H9 (cell line): ENCODE results near the gene TBC1D10B. TPM values are rescaled to one million over a fixed set of nuclear protein-coding genes. Genes with fewer than 3 reads are reported as not detected.
A peak's percentile ranks its signal among the peaks of the same experiment; 100 is the strongest.

ENCODE experiments used
- DNase-seq: peaks from one replicate; pipeline ENCODE4 v3.0.0-alpha.2; 2017
- H2AFZ ChIP-seq: one replicate; pipeline ENCODE4 v1.6.1; 2013; ENCODE audit warnings: mild to moderate bottlenecking, low read length, control low read depth, moderate library complexity
- H2AK5ac ChIP-seq: 2 replicates; pipeline ENCODE4 v1.6.1; 2013; ENCODE audit warnings: low read length, control low read depth, mixed read lengths; ENCODE audit not compliant: insufficient read length
- H2BK120ac ChIP-seq: one replicate; pipeline ENCODE4 v1.6.1; 2013; ENCODE audit warnings: low read depth, mild to moderate bottlenecking, low read length, control low read depth, inconsistent platforms; ENCODE audit not compliant: poor library complexity, severe bottlenecking
- H2BK12ac ChIP-seq: 2 replicates; pipeline ENCODE4 v1.6.1; 2013; ENCODE audit warnings: low read length, control low read depth, mixed read lengths, low read depth; ENCODE audit not compliant: insufficient read length
- H2BK15ac ChIP-seq: 2 replicates; pipeline ENCODE4 v1.6.1; 2013; ENCODE audit warnings: low read depth, low read length, control low read depth
- H2BK20ac ChIP-seq: one replicate; pipeline ENCODE4 v1.6.1; 2013; ENCODE audit warnings: low read depth, mild to moderate bottlenecking, low read length, control low read depth, inconsistent platforms; ENCODE audit not compliant: poor library complexity, severe bottlenecking
- H2BK5ac ChIP-seq: 2 replicates; pipeline ENCODE4 v1.6.1; 2013; ENCODE audit warnings: low read length, control low read depth, mixed read lengths; ENCODE audit not compliant: insufficient read length
- H3K14ac ChIP-seq: 2 replicates; pipeline ENCODE4 v1.6.1; 2013; ENCODE audit warnings: low read length, control low read depth; ENCODE audit not compliant: insufficient read depth
- H3K18ac ChIP-seq: 2 replicates; pipeline ENCODE4 v1.6.1; 2013; ENCODE audit warnings: low read depth, mild to moderate bottlenecking, mixed read lengths, low read length, control low read depth; ENCODE audit not compliant: insufficient read length
- H3K23ac ChIP-seq: 2 replicates; pipeline ENCODE4 v1.6.1; 2013; ENCODE audit warnings: low read length, control low read depth, mixed read lengths, low read depth; ENCODE audit not compliant: insufficient read length
- H3K23me2 ChIP-seq: 2 replicates; pipeline ENCODE4 v1.6.1; 2013; ENCODE audit warnings: low read depth, mild to moderate bottlenecking, mixed read lengths, low read length, control low read depth; ENCODE audit not compliant: insufficient read length, poor library complexity, severe bottlenecking
- H3K27ac ChIP-seq: 2 replicates; pipeline ENCODE4 v1.5.1; 2013; ENCODE audit warnings: low read length, control low read depth, mixed read lengths, low read depth; ENCODE audit not compliant: insufficient read length
- H3K27me3 ChIP-seq: 2 replicates; pipeline ENCODE4 v1.6.1; 2013; ENCODE audit warnings: low read length, control low read depth, inconsistent platforms; ENCODE audit not compliant: insufficient read depth
- H3K4ac ChIP-seq: 2 replicates; pipeline ENCODE4 v1.6.1; 2013; ENCODE audit warnings: low read depth, mild to moderate bottlenecking, control low read depth, inconsistent platforms, low read length, moderate library complexity
- H3K4me1 ChIP-seq: 2 replicates; pipeline ENCODE4 v1.6.1; 2013; ENCODE audit warnings: low read length, control low read depth, inconsistent platforms; ENCODE audit not compliant: insufficient read depth
- H3K4me2 ChIP-seq: 2 replicates; pipeline ENCODE4 v1.6.1; 2013; ENCODE audit warnings: low read length, control low read depth, mixed read lengths; ENCODE audit not compliant: insufficient read length, insufficient read depth
- H3K56ac ChIP-seq: 2 replicates; pipeline ENCODE4 v1.6.1; 2013; ENCODE audit warnings: low read depth, mild to moderate bottlenecking, mixed read lengths, low read length, control low read depth; ENCODE audit not compliant: insufficient read length
- H3K79me1 ChIP-seq: 2 replicates; pipeline ENCODE4 v1.6.1; 2013; ENCODE audit warnings: low read depth, mild to moderate bottlenecking, moderate library complexity, low read length, control low read depth, inconsistent platforms; ENCODE audit not compliant: insufficient read depth, poor library complexity, severe bottlenecking
- H3K79me2 ChIP-seq: 2 replicates; pipeline ENCODE4 v1.6.1; 2013; ENCODE audit warnings: low read length, control low read depth, inconsistent platforms; ENCODE audit not compliant: insufficient read depth
- H3K9ac ChIP-seq: 2 replicates; pipeline ENCODE4 v1.6.1; 2013; ENCODE audit warnings: low read length, control low read depth, mixed read lengths; ENCODE audit not compliant: insufficient read length; ENCODE audit errors: extremely low read depth
- H3K9me3 ChIP-seq: one replicate; pipeline ENCODE4 v1.6.1; 2013; ENCODE audit warnings: low read depth, low read length, inconsistent platforms; ENCODE audit not compliant: control insufficient read depth
- H3T11ph ChIP-seq: one replicate; pipeline ENCODE4 v1.6.1; 2013; ENCODE audit warnings: mild to moderate bottlenecking, low read length, control low read depth, inconsistent platforms
- H4K20me1 ChIP-seq: one replicate; pipeline ENCODE4 v1.6.1; 2013; ENCODE audit not compliant: control insufficient read depth, insufficient read length, insufficient read depth
- H4K5ac ChIP-seq: 2 replicates; pipeline ENCODE4 v1.6.1; 2013; ENCODE audit warnings: low read depth, mild to moderate bottlenecking, mixed read lengths, low read length, control low read depth; ENCODE audit not compliant: insufficient read length
- H4K8ac ChIP-seq: replicated peaks from 2 replicates; pipeline ENCODE4 v1.6.1; 2013; ENCODE audit warnings: low read length, control low read depth, mixed read lengths, low read depth; ENCODE audit not compliant: insufficient read length
- H4K91ac ChIP-seq: 2 replicates; pipeline ENCODE4 v1.6.1; 2013; ENCODE audit warnings: low read depth, mild to moderate bottlenecking, moderate library complexity, mixed read lengths, low read length, control low read depth; ENCODE audit not compliant: insufficient read length
- H3K27ac Mint-ChIP-seq, 3 experiments: 2 replicates in 2 of 3; 3 replicates in 1 of 3; pipeline ENCODE4 v1.8.0; 2020 to 2021; ENCODE audit warnings: mixed read lengths in 3 of 3, mild to moderate bottlenecking in 1 of 3, moderate library complexity in 1 of 3
- H3K27me3 Mint-ChIP-seq: 2 replicates; pipeline ENCODE4 v1.8.0; 2021; ENCODE audit warnings: low read depth, mild to moderate bottlenecking, moderate library complexity, mixed read lengths
- H3K36me3 Mint-ChIP-seq, 3 experiments: 2 replicates in 2 of 3; 3 replicates in 1 of 3; pipeline ENCODE4 v1.8.0; 2020 to 2021; ENCODE audit warnings: low read depth in 3 of 3, mixed read lengths in 3 of 3; ENCODE audit not compliant: insufficient read depth in 1 of 3
- H3K4me1 Mint-ChIP-seq, 2 experiments: 2 replicates each; pipeline ENCODE4 v1.8.0; 2020; ENCODE audit warnings: mixed read lengths in 2 of 2
- H3K4me3 Mint-ChIP-seq, 2 experiments: 2 replicates in 1 of 2; 3 replicates in 1 of 2; pipeline ENCODE4 v1.8.0; 2020 to 2021; ENCODE audit warnings: mild to moderate bottlenecking in 2 of 2, mixed read lengths in 2 of 2, moderate library complexity in 1 of 2
- H3K9me3 Mint-ChIP-seq, 2 experiments: 2 replicates in 1 of 2; 3 replicates in 1 of 2; pipeline ENCODE4 v1.8.0; 2020; ENCODE audit warnings: mild to moderate bottlenecking in 2 of 2, mixed read lengths in 2 of 2, moderate library complexity in 1 of 2
- CTCF ChIP-seq: fragments of 200-600 bp; sonication (generic); conservative IDR thresholded peaks from 3 replicates; pipeline ENCODE4 v1.8.0; 2021; ENCODE audit warnings: antibody characterized with exemption, mild to moderate bottlenecking
- WGBS: extraction: QIAGEN DNeasy Blood & Tissue Kit; methylation state at CpG from one replicate; pipeline ENCODE4 v1.1.7; 2013; ENCODE audit warnings: missing lambda C conversion rate, low lambda C conversion rate, mixed read lengths; ENCODE audit not compliant: insufficient read length; ENCODE audit errors: extremely low coverage; 5-methylcytosine and 5-hydroxymethylcytosine counted together
- total RNA-seq: library from RNA; stranded (reverse); gene quantifications from 2 replicates; pipeline ENCODE4 v1.2.1, GENCODE V29; 2021

TBC1D10B gene
- total RNA-seq, 1 experiment from 2014 or later, result 25.6 TPM

GRCh38 chr16:30401768-30402425 is 31.6 kb upstream of the TBC1D10B start:
- Histone ChIP-seq H2BK5ac (no peak overlapping the region), H2BK15ac (no peak overlapping the region), H3K9me3 (no peaks in the 10 kb centered on the region), H3K4me1 (no peaks in the 10 kb centered on the region; the same call in 1 of the 2 replicates), H3K27ac (no peak overlapping the region), H4K8ac (no peak overlapping the region), H4K91ac (no peak overlapping the region), H3K9ac (no peak overlapping the region), H3K18ac (no peak overlapping the region), H3K23me2 (peaks cover 10% of the 10 kb centered on the region), H3K79me2 (no peaks in the 10 kb centered on the region), H3K4ac (no peak overlapping the region), H3K56ac (no peak overlapping the region), H3K27me3 (no peaks in the 10 kb centered on the region), H2BK20ac (no peak overlapping the region), H4K20me1 (no peaks in the 10 kb centered on the region), H2AFZ (no peak overlapping the region), H3K79me1 (no peaks in the 10 kb centered on the region), H2AK5ac (no peak overlapping the region), H3K4me2 (no peak overlapping the region), H4K5ac (no peak overlapping the region), H3K23ac (no peak overlapping the region), H2BK12ac (no peak overlapping the region), H3T11ph (no peak overlapping the region), H2BK120ac (no peak overlapping the region), H3K14ac (no peak overlapping the region)
- no peak for DNase-seq
- H3K9me3 Mint-ChIP-seq, result no peaks in the 10 kb centered on the region
- peaks cover 2% of the 10 kb centered on the region for H3K27me3 Mint-ChIP-seq
- peak overlapping the region in 1 of 3 experiments; percentile 25; a peak in 3 of 7 replicates for H3K27ac Mint-ChIP-seq
- H3K36me3 Mint-ChIP-seq, result peaks cover 8 to 26% (median 18%) of the 10 kb centered on the region in 3 experiments; a peak in 6 of 7 replicates
- peak overlapping the region; percentile 4 to 67; a peak in 4 of 5 replicates for H3K4me3 Mint-ChIP-seq
- no CpG with 5 or more reads among the region's 8 CpGs for WGBS
- no peak for TF ChIP-seq CTCF
- H3K4me1 Mint-ChIP-seq, result peaks cover 27 to 28% of the 10 kb centered on the region in 2 experiments
